NCI-H128 (cell line): Measurements from ENCODE around the gene AK9.
"Not testable (repeated sequence)": the region's sequence is repeated elsewhere in the genome, so short reads cannot be mapped to it uniquely, and the experiment has no call there.

Experiments used
- DNase-seq: peaks from one replicate; lab custom pipeline; 2025; ENCODE audit not compliant: unreplicated experiment; lab: John Stamatoyannopoulos, UW

Gene AK9

DNA sequence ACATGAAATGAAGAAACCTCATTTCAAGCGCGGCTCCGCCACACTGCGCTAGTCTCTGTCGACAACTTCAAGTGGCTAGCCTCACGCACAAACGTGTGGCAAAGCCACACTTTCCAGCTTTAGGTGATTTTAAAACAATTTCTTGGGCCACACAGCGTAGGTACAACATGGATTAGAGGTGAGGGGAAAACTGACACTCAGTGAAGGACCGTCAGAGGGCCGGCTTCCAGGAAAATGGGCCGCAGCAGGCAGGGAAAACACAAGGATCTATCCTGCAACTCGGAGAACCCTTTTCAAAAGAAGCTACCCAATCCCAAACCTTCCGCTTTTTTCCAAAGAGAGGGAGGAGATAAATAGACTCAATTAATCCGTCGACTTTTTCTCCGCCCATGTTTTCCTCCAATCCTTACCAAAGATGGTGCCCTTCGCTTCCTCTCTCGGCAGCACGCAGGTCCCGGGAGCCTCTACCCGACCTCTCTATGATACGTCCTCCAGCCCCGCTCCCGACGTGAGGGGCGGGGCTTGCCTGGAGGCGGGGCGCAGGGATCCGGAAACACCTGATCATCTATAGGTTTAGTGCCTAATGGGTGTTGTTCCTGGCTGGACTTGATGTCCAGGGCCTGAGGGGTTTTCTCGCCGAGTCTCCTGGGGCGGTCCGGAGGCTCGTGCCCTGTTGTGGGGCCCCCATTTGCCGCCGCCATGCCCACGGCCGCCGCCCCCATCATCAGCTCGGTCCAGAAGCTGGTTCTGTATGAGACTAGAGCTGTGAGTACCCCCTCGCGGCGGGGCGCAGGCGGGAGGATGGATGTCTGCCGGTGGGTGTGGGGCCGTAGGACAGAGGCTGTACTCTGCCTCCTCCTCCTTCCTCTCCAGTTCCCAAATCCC lies at the start of gene AK9, which contains the start of gene FIG4:
Gene AK9 (minus strand): TSS at position 466 of the 885 bp plus-strand sequence. CDS start 15,457 bp downstream, outside the sequence.
Gene FIG4 (plus strand): TSS at position 560 of the 885 bp plus-strand sequence. CDS start 140 bp downstream, at position 700.
- DNase-seq = peak; percentile 93

DNA sequence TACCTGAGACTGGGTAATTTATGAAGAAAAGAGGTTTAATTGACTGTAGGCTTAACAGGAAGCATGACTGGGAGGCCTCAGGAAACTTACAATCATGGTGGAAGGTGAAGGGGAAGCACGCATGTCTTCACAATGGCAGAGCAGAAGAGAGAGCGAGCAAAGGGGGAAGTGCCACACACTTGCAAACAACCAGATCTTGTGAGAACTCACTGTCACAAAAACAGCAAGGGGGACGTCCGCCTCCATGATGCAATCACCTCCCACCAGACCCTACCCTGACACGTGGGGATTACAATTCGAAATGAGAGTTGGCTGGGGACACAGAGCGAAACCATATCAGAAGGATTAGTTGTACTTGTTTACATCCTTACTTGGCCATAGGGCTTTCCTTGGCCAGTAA lies 49.8 kb upstream of the AK9 start:
- no peak for DNase-seq

DNA sequence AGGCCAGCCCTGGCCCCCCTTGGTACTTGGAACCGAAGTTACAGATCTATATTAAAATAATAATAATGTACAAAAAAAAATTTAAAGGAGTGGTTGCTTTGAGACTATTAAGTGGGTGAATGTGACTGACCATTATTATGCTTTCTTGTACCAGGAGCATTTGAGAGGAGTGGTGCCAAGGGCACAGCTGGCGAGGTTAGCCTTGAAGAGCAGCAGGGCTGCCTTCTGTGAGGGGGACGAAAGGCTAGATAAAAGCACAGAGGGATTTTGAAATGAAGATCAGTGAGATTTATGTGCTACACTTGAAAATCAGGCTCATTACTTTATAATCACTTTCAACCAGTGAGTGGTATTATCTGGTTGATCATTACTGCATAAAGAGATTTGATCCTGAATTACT lies 48.7 kb upstream of the AK9 start:
- no peak for DNase-seq

GRCh38 chr6:109738667-109739066 lies 47.7 kb upstream of the AK9 start:
- DNase-seq = no peak

GRCh38 chr6:109738255-109738654 lies 47.3 kb upstream of the AK9 start:
- no peak for DNase-seq

DNA sequence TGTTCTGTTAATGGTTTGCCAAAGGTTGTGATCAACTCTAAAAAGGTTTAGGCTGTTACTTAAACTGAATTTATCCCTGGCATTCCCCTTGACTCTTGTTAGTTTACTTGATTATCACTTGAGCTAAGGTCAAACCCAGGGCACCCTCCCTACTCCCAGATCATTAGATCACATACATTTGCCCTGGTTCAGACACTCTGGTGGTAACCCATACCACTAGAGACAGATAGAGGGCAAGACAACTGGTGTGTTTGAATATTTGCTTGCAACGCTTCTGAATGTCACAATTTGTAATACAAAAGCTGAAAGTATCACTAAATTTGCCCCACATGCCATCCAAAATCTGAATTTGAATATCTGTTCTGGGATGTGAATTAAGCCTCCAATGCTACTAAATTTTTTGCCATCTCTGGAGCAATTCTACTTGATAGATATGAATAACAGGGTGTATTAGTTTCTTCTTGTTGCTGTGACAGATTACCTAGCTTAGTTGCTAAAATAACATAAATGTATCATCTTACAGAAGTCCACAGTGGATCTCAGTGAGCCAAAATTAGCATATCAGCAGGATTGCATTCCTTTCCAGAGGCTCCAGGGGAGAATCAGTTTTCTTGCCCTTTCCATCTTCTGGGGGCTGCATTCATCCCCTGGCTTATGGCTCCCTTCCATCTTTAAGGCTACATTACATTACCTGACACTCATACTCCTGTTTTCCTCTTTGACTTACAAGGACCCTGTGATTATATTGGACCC lies 45.4 kb upstream of the AK9 start:
- DNase-seq = no peak

DNA sequence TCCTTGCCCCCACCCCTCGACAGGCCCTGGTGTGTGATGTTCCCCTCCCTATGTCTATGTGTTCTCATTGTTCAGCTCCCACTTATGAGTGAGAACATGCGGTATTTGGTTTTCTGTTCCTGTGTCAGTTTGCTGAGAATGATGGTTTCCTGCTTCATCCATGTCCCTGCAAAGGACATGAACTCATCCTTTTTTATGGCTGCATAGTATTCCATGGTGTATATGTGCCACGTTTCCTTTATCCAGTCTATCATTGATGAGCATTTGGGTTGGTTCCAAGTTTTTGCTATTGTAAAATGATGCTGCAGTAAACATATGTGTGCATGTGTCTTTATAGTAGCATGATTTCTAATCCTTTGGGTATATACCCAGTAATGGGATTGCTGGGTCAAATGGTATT lies 34.2 kb upstream of the AK9 start:
- DNase-seq = not testable (repeated sequence)

GRCh38 chr6:109722564-109723254 lies 31.7 kb upstream of the AK9 start:
- DNase-seq = no peak

DNA sequence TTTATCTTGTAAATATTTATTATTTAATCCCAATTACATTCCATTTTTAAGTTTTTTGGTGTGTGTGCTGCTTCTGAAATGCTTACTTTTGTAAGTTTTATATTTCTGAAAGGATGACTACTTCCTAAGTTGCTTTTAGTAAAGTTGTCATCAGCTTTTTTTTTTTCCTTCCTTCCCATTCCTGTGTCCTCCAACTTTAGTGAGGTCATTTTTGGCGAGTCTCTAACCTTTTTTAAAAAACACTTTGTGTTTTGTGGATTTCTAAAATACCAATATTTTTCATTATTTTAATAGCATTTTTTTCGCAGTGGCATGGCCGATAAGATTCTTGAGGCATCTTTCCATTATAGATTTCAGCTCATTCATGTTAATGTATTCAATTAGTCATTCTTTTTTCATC lies 31.0 kb upstream of the AK9 start:
- no peak for DNase-seq

DNA sequence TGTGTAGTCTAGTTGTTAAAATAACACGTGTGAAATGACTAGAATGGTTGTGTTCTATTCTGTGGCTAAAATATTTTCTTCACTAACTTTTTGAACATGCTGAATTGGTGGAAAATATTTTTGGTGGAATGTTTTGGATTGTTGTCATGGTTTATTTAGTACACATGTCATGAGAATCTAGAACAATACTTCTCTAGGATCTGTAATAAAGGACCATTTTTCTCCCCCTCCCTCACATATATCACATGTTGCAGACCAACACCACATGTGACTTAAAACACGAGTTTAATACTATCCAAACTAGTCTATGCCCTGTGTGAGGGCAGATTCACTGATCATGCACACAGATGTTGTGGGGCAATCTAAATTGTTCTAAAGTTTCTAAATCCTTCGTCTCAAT lies 29.3 kb upstream of the AK9 start:
- no peak for DNase-seq

DNA sequence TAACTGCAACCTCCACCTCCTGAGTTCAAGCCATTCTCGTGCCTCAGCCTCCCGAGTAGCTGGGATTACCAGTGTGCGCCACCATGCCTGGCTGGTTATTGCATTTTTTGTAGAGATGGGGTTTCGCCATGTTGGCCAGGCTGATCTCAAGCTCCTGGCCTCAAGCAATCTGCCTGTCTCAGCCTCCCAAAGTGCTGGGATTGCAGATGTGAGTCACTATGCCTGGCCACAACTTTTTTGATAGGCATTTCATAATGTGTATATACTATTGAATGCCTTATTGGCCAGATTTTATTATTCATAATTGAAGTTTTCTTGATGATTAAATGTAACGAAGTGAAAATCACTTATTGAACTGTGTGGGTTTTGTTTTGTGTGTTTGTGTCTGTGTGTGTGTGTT lies 28.0 kb upstream of the AK9 start:
- no peak for DNase-seq

DNA sequence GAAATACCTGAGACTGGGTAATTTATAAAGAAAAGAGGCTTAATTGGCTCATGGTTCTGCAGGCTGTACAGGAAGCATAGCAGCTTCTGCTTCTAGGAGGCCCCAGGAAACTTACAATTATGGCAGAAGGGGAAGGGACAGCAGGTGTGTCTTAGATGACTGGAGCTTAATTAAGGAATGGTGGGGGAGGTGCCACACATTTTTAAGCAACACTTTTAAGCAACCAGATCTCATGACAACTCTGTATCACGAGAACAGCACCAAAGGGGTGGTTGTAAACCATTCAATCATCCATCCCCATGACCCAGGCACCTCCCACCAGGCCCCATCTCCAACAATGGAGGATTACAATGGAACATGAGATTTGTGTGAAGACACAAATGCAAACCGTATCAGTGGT lies 27.0 kb upstream of the AK9 start:
- DNase-seq = no peak

DNA sequence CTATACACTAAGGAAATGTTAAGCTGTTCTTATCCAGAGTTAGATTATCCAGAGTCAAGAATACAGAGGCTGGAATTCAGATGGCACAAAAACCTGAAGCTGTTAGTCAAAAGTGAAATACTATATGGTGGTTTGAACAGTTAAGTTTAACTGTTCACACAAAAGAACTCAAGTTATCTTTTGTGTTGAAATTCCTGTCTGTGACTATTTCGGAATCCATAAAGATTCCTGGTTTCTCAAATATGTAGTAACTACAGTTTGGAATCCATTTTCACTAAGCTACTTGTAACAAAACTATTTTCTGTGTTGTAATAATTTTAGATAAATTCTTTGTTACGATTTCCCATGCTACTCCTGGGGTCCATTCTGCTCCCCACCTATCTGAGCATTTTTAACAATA lies 24.6 kb upstream of the AK9 start:
- no peak for DNase-seq

DNA sequence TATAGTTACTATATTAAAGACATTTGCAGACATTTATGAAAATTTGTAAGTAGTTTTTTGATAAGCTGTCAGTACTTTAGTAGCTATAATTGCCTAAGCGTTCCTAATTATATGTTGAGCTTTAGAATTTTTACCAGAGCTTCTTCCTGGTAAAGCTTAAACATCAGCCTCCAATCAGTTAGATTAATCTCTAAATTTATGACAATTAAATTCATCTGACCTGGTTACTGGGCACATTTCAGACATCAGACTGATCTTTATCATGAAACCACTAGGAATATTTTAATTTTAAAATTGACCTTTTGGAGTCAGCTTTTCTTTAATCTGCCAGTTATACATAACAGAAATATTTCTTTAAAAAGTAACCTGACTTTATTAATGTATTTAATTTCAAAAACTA lies 23.6 kb upstream of the AK9 start:
- DNase-seq = no peak

- DNase-seq = no peak
Measured at GRCh38 chr6:109714166-109714565, 23.2 kb upstream of the AK9 start.

DNA sequence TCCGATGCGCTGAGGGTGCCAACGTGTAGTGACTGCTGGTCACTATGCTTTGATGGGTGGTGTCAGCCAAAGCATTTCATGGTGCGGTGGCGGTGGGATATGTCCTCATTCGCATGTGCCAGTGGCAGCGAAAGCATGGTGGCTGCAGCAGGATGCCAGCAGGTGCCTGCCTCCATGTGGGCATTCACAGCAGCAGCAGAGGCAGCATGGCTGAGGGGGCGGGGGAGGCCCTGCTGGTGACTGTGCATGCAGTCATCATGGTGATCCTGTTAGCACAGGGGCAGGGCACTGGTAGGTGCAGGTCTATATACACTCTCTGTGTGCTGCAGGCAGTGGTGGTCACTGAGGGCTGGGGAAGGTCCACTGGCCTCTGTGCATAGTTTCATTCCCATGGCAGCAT lies 22.1 kb upstream of the AK9 start:
- DNase-seq = no peak

- DNase-seq = not testable (repeated sequence)
Measured at GRCh38 chr6:109708099-109708498, 17.1 kb upstream of the AK9 start.

GRCh38 chr6:109706513-109706912 lies 15.5 kb upstream of the AK9 start:
- DNase-seq = no peak

DNA sequence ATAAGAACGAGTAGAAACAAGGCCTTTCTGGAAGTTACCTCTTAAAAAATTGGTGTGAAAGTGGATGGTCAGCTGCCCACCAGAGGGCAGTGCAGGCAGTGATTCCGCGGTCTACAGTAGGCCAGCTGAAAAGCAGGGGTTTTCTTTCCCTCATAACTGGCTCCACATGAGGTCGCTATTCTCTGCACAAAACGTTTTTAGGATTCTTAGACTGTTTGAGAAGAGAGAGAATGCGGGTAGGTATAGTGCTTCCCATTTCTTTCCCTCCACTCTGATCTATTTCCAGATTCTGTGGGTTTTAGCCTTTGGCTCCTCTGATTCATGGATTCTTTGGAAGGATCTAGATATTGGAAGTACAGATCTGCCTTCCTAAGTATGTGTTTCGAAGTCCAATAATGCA lies 14.3 kb upstream of the AK9 start:
- DNase-seq = peak; percentile 92

DNA sequence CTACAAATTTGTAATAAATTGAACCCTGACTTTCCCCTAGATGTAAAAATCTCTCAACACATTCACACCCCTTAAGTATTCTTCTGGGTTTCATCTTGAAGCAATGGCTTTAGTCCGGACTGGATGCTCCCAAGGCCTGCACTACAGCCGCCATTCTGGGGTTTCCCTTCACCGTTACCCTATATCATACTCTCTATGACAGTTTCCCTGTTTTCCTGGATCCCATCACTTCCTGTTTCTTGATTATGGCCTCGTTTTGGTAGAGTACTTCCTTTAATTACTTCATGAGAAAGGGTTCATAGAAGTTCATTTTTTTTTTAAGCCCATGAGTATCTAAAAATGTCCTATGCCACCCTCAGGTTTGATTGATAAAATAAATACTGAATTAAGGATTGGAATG lies 11.8 kb upstream of the AK9 start:
- no peak for DNase-seq

GRCh38 chr6:109701774-109702173 lies 10.8 kb upstream of the AK9 start:
- no peak for DNase-seq

GRCh38 chr6:109701221-109701620 lies 10.2 kb upstream of the AK9 start:
- DNase-seq = no peak
